H7 (cell line): ENCODE measurements around the gene IFNA5. TPM values are rescaled to one million over a fixed set of nuclear protein-coding genes. Genes with fewer than 3 reads are reported as not detected.

Source experiments
- DNase-seq: peaks from one replicate; pipeline ENCODE4 v3.0.0; 2012
- H3K27me3 ChIP-seq: 2 replicates; pipeline ENCODE4 v1.6.0; 2011; ENCODE audit warnings: mild to moderate bottlenecking, low read length; ENCODE audit not compliant: control insufficient read depth, insufficient read depth
- H3K36me3 ChIP-seq: replicated peaks from 2 replicates; pipeline ENCODE4 v1.5.1; 2011; ENCODE audit warnings: low read length; ENCODE audit not compliant: control insufficient read depth, insufficient read depth
- H3K4me3 ChIP-seq: 2 replicates; pipeline ENCODE4 v1.5.1; 2011; ENCODE audit warnings: low read depth, mild to moderate bottlenecking, control low read depth, low read length, moderate library complexity; ENCODE audit not compliant: insufficient read depth
- total RNA-seq: library from RNA; depleted of rRNA; stranded (reverse); fragments of >200 nt; shearing (Covaris generic); gene quantifications from 2 replicates; pipeline ENCODE4 v1.2.3, GENCODE V29; 2014

IFNA5 gene
- total RNA-seq, 1 experiment from 2014 or later, result not detected

- no peaks in the 10 kb centered on the region for H3K36me3 ChIP-seq
- no peaks in the 10 kb centered on the region for H3K27me3 ChIP-seq
- no peak overlapping the region for H3K4me3 ChIP-seq
- no peak for DNase-seq
Observed at GRCh38 chr9:21316860-21317259, 11.7 kb upstream of the IFNA5 start.

GRCh38 chr9:21316032-21316842 lies 11.1 kb upstream of the IFNA5 start:
- Histone ChIP-seq H3K36me3 (no peaks in the 10 kb centered on the region), H3K4me3 (no peak overlapping the region), H3K27me3 (no peaks in the 10 kb centered on the region)
- no peak for DNase-seq

- H3K27me3 ChIP-seq, result no peaks in the 10 kb centered on the region
- no peaks in the 10 kb centered on the region for H3K36me3 ChIP-seq
- no peak overlapping the region for H3K4me3 ChIP-seq
- no peak for DNase-seq
Observed at GRCh38 chr9:21314152-21314551, 9.0 kb upstream of the IFNA5 start.

- no peaks in the 10 kb centered on the region for H3K36me3 ChIP-seq
- no peak for DNase-seq
- no peaks in the 10 kb centered on the region for H3K27me3 ChIP-seq
- no peak overlapping the region for H3K4me3 ChIP-seq
Observed at GRCh38 chr9:21311889-21312288, 6.8 kb upstream of the IFNA5 start.

- DNase-seq, result no peak
- no peaks in the 10 kb centered on the region; the same call in 1 of the 2 replicates for H3K27me3 ChIP-seq
- H3K36me3 ChIP-seq, result no peaks in the 10 kb centered on the region
- no peak overlapping the region for H3K4me3 ChIP-seq
Observed at GRCh38 chr9:21295992-21296391, 9.1 kb downstream of the IFNA5 start.

GRCh38 chr9:21294904-21295538 lies 10.1 kb downstream of the IFNA5 start:
- DNase-seq, result no peak
- no peaks in the 10 kb centered on the region; the same call in 1 of the 2 replicates for H3K27me3 ChIP-seq
- H3K4me3 ChIP-seq, result no peak overlapping the region
- no peaks in the 10 kb centered on the region for H3K36me3 ChIP-seq

GRCh38 chr9:21294364-21294774 lies 10.7 kb downstream of the IFNA5 start:
- Histone ChIP-seq H3K36me3 (no peaks in the 10 kb centered on the region), H3K4me3 (no peak overlapping the region), H3K27me3 (no peaks in the 10 kb centered on the region; the same call in 1 of the 2 replicates)
- no peak for DNase-seq

GRCh38 chr9:21289848-21290247 lies 15.3 kb downstream of the IFNA5 start:
- Histone ChIP-seq H3K27me3 (no peaks in the 10 kb centered on the region; the same call in 1 of the 2 replicates), H3K4me3 (no peak overlapping the region)

GRCh38 chr9:21287280-21287679 lies 17.8 kb downstream of the IFNA5 start:
- Histone ChIP-seq H3K4me3 (no peak overlapping the region), H3K27me3 (no peaks in the 10 kb centered on the region; the same call in 1 of the 2 replicates), H3K36me3 (no peaks in the 10 kb centered on the region)
- no peak for DNase-seq

More at GRCh38 chr9:21289848-21290247, 15.3 kb downstream of the IFNA5 start:
- no peak for DNase-seq
- no peaks in the 10 kb centered on the region for H3K36me3 ChIP-seq

GRCh38 chr9:21286659-21287058 lies 18.5 kb downstream of the IFNA5 start:
- no peak overlapping the region for H3K4me3 ChIP-seq
- DNase-seq, result no peak
- no peaks in the 10 kb centered on the region; the same call in 1 of the 2 replicates for H3K27me3 ChIP-seq
- H3K36me3 ChIP-seq, result no peaks in the 10 kb centered on the region

GRCh38 chr9:21286099-21286498 lies 19.0 kb downstream of the IFNA5 start:
- no peak overlapping the region for H3K4me3 ChIP-seq
- DNase-seq, result no peak

GRCh38 chr9:21281275-21281674 lies 23.8 kb downstream of the IFNA5 start:
- Histone ChIP-seq H3K27me3 (no peaks in the 10 kb centered on the region; the same call in 1 of the 2 replicates), H3K4me3 (no peak overlapping the region), H3K36me3 (no peaks in the 10 kb centered on the region)
- no peak for DNase-seq

More at GRCh38 chr9:21286099-21286498, 19.0 kb downstream of the IFNA5 start:
- Histone ChIP-seq H3K27me3 (no peaks in the 10 kb centered on the region; the same call in 1 of the 2 replicates), H3K36me3 (no peaks in the 10 kb centered on the region)

GRCh38 chr9:21268347-21268657 lies 36.8 kb downstream of the IFNA5 start:
- no peaks in the 10 kb centered on the region for H3K36me3 ChIP-seq
- no peak overlapping the region for H3K4me3 ChIP-seq
- DNase-seq, result no peak
- H3K27me3 ChIP-seq, result peaks cover 47% of the 10 kb centered on the region

- Histone ChIP-seq H3K36me3 (no peaks in the 10 kb centered on the region), H3K4me3 (no peak overlapping the region), H3K27me3 (peaks cover 50% of the 10 kb centered on the region)
- no peak for DNase-seq
Observed at GRCh38 chr9:21267485-21268346, 37.4 kb downstream of the IFNA5 start.
